ENCODE measurements around the gene FHOD3.
A peak's percentile ranks its signal among the peaks of the same experiment; 100 is the strongest.
"Not testable (repeated sequence)": the region's sequence is repeated elsewhere in the genome, so short reads cannot be mapped to it uniquely, and the experiment has no call there.

Gene FHOD3

GRCh38 chr18:36813824-36814223 is 516.3 kb downstream of the FHOD3 start:
- DNase-seq: no peak

DNA sequence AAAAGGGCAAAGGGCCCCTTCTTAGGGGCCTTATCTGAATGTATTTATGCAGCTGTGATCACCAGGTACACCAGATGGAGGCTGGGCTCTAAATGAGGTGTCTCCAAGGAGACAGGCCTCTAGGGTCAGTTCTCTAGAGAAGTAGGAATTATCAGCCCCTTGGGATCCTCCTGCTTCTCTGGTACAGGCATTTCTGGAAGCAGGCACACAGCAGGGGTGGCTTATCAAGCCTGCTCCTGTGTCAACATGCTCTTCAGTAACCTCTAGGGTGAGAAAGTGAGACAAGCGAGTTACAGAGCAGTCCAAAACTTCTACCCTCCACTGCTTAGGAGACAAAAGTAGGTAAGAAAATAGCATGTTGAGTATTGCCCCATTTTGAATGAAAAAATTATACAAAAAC is 517.5 kb downstream of the FHOD3 start:
- no peak for DNase-seq

DNA sequence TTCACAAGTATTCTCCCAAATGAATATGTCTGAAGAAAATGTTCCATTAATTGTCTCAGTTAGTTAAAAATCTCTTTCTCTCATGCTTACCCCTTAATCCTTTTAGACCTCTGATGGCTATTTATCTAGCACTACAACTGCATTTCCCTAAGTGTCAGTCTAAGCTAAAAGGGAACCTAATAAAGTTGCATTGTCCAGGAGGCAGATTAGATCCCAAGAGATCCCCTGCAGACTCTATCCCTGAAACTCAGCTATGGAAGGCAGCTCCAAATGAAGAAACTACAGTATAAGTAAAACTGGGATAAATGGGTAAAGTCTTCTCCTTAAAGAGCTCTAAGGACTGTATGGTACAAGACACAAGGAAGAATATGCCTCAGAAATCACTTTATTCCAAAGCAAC is 518.6 kb downstream of the FHOD3 start:
- not testable (repeated sequence) for DNase-seq

DNA sequence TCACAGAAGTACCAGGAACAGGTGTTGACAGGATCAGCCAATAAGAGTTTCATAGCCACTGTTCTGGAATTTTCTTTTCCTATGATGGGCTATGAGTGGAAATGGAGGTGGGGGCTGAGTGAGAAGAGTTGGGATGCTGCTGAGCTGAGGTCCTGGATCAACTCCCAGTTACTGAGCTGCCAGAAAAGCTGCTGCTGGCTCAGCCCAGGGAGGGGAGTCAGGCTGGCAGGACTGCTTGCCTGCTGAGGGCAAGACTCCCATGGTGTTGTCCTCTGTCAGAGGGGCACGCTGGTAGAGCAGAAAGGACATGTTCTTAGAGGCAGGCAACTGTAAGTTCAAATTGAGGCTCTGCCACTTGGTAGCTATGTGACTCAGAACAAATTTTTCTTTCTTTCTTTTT is 519.5 kb downstream of the FHOD3 start:
- no peak for DNase-seq

- DNase-seq: no peak
These were observed 521.1 kb downstream of the FHOD3 start for GRCh38 chr18:36818652-36819051.

DNA sequence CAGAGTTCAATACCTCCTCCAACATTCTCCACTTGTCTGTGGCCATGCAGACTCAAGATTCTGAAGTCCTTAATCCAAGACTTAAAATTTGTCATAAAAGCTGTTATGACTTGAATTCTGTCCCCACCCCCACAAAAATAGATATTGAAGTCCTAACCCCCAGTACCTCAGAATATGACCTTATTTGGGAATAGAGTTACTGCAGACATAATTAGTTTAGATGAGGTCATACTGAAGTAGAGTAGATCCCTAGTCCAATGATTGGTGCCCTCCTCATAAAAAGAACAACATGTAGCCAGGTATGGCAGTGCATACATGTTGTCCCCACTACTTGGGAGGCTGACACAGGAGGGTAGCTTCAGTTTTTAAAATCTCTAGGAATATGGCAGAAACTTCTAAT is 522.1 kb downstream of the FHOD3 start:
- no peak for DNase-seq

GRCh38 chr18:36821681-36822080 is 524.2 kb downstream of the FHOD3 start:
- DNase-seq: no peak

DNA sequence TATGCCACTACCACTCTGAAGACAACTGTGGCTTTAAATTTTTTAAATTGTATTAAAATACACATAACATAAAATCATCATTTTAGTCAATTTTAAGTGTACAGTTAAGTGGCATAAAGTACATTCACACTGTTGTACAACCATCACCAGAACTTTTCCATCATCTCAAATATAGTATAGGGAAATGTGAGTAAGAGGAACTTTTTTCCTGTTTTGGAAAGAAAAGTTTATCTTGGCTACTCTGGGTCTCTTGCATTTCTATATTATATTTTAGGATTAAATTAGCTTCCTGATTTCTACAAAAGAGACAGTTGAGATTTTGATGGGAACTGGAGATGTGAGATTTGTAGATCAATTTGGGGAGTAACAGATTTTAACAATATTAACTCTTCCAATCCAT is 528.0 kb downstream of the FHOD3 start:
- no peak for DNase-seq

GRCh38 chr18:36826556-36826955 is 529.0 kb downstream of the FHOD3 start:
- no peak for DNase-seq

GRCh38 chr18:36828157-36828629 is 530.7 kb downstream of the FHOD3 start:
- no peak for DNase-seq

GRCh38 chr18:36828630-36829361 is 531.3 kb downstream of the FHOD3 start, which contains the start of the genes KIAA1328 and TPGS2:
Gene KIAA1328 (plus strand): TSS chr18:36829127. CDS start chr18:36829139, 12 bp downstream.
Gene TPGS2 (minus strand): TSS chr18:36829002. CDS start chr18:36828767, 235 bp downstream.
- peak; percentile 91 for DNase-seq

All from left hindlimb (tissue), 1 donor.